K562 (cell line): Measurements from ENCODE around the gene EXO5. TPM values are rescaled to one million over a fixed set of nuclear protein-coding genes. Genes with fewer than 3 reads are reported as not detected.
A peak's percentile ranks its signal among the peaks of the same experiment; 100 is the strongest.

Source experiments
- ATF1 ChIP-seq, 2 experiments: fragments of 450-650 bp in 1 of 2; IDR thresholded peaks; 2 replicates each; pipeline ENCODE4 v1.6.1; 2016; ENCODE audit warnings: missing compliant biosample characterization in 1 of 2, missing genetic modification characterization in 1 of 2
- ATF7 ChIP-seq: fragments of 450-650 bp; IDR thresholded peaks from 2 replicates; pipeline ENCODE4 v1.7.1; 2014; ENCODE audit warnings: mild to moderate bottlenecking, moderate library complexity
- HDGF ChIP-seq: fragments of 450-650 bp; IDR thresholded peaks from 2 replicates; pipeline ENCODE4 v1.6.1; 2016
- IRF2 ChIP-seq: sonication (generic); formaldehyde crosslinking; IDR thresholded peaks from 2 replicates; pipeline ENCODE4 v1.8.1; 2022; ENCODE audit warnings: mild to moderate bottlenecking, missing genetic modification reagents
- KDM5B ChIP-seq: fragments of 200-600 bp; sonication (generic); IDR thresholded peaks from 2 replicates; pipeline ENCODE4 v1.6.1; 2012; ENCODE audit warnings: low read depth, mild to moderate bottlenecking, moderate library complexity, low read length, control low read depth, inconsistent platforms; ENCODE audit not compliant: insufficient replicate concordance
- MCM7 ChIP-seq, 2 experiments: fragments of 450-650 bp; IDR thresholded peaks; 2 replicates each; pipeline ENCODE4 v1.6.1; 2016 to 2018
- MXI1 ChIP-seq: IDR thresholded peaks from 2 replicates; pipeline ENCODE4 v1.6.1; 2011; ENCODE audit warnings: low read depth, mild to moderate bottlenecking, improper control_type of control experiment, low read length
- NR2C2 ChIP-seq, 2 experiments: fragments of 200-800 bp in 1 of 2; sonication (Bioruptor generic) in 1 of 2; sonication (generic) in 1 of 2; formaldehyde crosslinking in 1 of 2; IDR thresholded peaks; 2 replicates each; pipeline versions ENCODE4 v1.6.1 to v1.8.0; 2016 to 2022; ENCODE audit warnings: mild to moderate bottlenecking in 1 of 2, missing compliant biosample characterization in 1 of 2, missing genetic modification characterization in 1 of 2, missing genetic modification reagents in 1 of 2
- PHB2 ChIP-seq: fragments of 450-650 bp; IDR thresholded peaks from 2 replicates; pipeline ENCODE4 v1.6.1; 2017; ENCODE audit warnings: low read depth
- POLR2A ChIP-seq: fragments of 450-650 bp; conservative IDR thresholded peaks from 2 replicates; pipeline ENCODE4 v1.6.1; 2016
- PPARD ChIP-seq: fragments of 250-450 bp; sonication (Bioruptor Pico); IDR thresholded peaks from 2 replicates; pipeline ENCODE4 v1.8.0; 2022; ENCODE audit warnings: inconsistent platforms, mild to moderate bottlenecking, moderate library complexity
- PTTG1 ChIP-seq: fragments of 450-650 bp; IDR thresholded peaks from 2 replicates; pipeline ENCODE4 v1.6.1; 2016; ENCODE audit warnings: low read depth, mild to moderate bottlenecking, missing genetic modification characterization, missing compliant biosample characterization
- RBM15 ChIP-seq: fragments of 200-400 bp; formaldehyde crosslinking; IDR thresholded peaks from 2 replicates; pipeline ENCODE4 v1.6.1; 2018; ENCODE audit warnings: mild to moderate bottlenecking, low read length, moderate library complexity; ENCODE audit not compliant: insufficient read depth
- ZBED1 ChIP-seq: IDR thresholded peaks from 2 replicates; pipeline ENCODE4 v1.6.1; 2014
- ZEB2 ChIP-seq: fragments of 450-650 bp; IDR thresholded peaks from 2 replicates; pipeline ENCODE4 v1.6.1; 2016
- ZFX ChIP-seq: sonication (generic); formaldehyde crosslinking; IDR thresholded peaks from 2 replicates; pipeline ENCODE4 v1.8.0; 2022; ENCODE audit warnings: mild to moderate bottlenecking, missing genetic modification reagents, moderate library complexity
- ZNF24 ChIP-seq: fragments of 450-650 bp; IDR thresholded peaks from 2 replicates; pipeline ENCODE4 v1.6.1; 2016
- ZNF311 ChIP-seq: fragments of 250-450 bp; sonication (Bioruptor Pico); IDR thresholded peaks from 2 replicates; pipeline ENCODE4 v1.4.0; 2020; ENCODE audit warnings: mild to moderate bottlenecking, moderate library complexity
- polyA plus RNA-seq, 8 experiments: library from polyadenylated mRNA; depleted of rRNA in 4 of 8; stranded (reverse) in 5 of 8; unstranded in 3 of 8; fragments of >200 nt; fragmentation: Nextera tagmentation in 2 of 8; fragmentation: Illumina TruSeq in 1 of 8; extraction: Ambion mirVana in 2 of 8; extraction: Trizol in 1 of 8; gene quantifications; 2 replicates each; pipeline versions ENCODE4 v1.2.1 to v1.2.3, GENCODE V29; 2011 to 2014; ENCODE audit warnings: inconsistent platforms in 1 of 8, missing spikeins in 1 of 8
- total RNA-seq, 7 experiments: library from RNA; depleted of rRNA in 6 of 7; stranded (reverse); fragments of >200 nt in 6 of 7; fragmentation: Illumina TruSeq in 2 of 7; extraction: Trizol in 2 of 7; gene quantifications; 2 replicates each; pipeline versions ENCODE4 v1.2.1 to v1.2.3, GENCODE V29; 2011 to 2021; ENCODE audit warnings: low replicate concordance in 1 of 7
- TF ChIP-seq, protein P1 (sequence below): sonication (generic); formaldehyde crosslinking; IDR thresholded peaks from 2 replicates; pipeline ENCODE4 v1.8.1; 2023; ENCODE audit warnings: mild to moderate bottlenecking, missing genetic modification reagents
- TF ChIP-seq, protein P2 (sequence below): fragments of 250-450 bp; sonication (Bioruptor Pico); IDR thresholded peaks from 2 replicates; pipeline ENCODE4 v1.5.0; 2021; ENCODE audit warnings: mild to moderate bottlenecking, moderate library complexity
- TF ChIP-seq, protein P3 (sequence below): fragments of 450-650 bp; IDR thresholded peaks from 2 replicates; pipeline ENCODE4 v1.7.1; 2018; ENCODE audit warnings: mild to moderate bottlenecking, low read depth; ENCODE audit not compliant: partially characterized antibody

Gene EXO5
- total and polyA plus RNA-seq, 9 of the 15 experiments (the other 6 are each of a cell fraction or from before 2014, with no cell fraction given): 1.1 to 4.3 (median 2.8) TPM

DNA sequence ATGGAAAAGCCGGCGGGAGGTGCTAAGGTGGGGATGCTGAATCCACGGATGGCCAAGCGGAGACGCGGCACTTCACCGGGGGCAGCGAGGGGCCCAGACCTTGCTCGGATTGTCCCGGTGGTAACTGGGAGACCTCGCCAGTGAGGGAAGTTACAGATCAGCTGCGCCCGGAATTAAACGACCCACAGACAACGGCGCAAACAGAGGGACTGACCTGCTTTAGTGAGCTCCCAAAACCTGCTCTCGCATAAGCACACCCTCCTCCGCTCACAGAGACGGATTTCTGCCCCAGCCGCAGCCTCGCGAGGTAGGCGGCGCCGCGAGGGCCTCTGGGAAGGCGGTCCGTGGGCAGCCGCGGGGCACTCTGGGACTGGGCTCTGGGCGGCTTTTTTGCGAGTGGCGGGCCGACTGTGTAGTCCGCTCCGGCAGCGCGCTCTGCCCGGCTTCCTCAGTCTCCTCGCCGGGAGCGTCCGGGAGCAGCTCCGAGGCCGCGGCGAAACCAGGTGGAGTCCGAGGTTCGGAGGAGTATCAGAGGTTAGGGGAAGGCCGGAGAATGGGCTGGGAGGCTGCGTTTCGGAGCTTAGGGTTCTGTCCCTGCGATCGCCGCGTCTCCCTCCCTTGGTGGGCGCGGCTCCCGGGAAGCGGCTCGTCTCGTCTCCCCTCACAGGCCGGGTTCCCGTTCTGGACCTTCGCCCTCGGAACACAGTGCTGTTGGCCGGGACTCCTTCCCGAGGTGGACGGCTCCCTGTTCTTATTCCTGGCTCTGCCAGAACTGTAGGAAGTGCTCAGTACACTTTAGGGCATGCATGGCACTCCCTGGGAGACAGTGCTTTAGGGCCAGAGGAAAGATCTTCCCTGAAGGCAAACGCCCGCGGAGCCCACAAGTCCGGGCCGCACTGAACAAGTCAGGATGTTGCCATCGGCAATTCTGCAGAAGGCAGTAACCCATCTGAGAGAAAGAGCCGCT is at the start of gene EXO5 (continued):
- TF ChIP-seq, protein P1, sequence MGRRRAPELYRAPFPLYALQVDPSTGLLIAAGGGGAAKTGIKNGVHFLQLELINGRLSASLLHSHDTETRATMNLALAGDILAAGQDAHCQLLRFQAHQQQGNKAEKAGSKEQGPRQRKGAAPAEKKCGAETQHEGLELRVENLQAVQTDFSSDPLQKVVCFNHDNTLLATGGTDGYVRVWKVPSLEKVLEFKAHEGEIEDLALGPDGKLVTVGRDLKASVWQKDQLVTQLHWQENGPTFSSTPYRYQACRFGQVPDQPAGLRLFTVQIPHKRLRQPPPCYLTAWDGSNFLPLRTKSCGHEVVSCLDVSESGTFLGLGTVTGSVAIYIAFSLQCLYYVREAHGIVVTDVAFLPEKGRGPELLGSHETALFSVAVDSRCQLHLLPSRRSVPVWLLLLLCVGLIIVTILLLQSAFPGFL: no peak
- no peak for TF ChIP-seq MXI1
- no peak for TF ChIP-seq ZNF311
- TF ChIP-seq ZFX (CRISPR knock-in tag): peak; percentile 57
- peak; percentile 61; the same call in 1 of the 2 replicates for TF ChIP-seq POLR2A
- TF ChIP-seq NR2C2 (CRISPR knock-in tag; IDR thresholded peaks at IDR 0.05): no peak
- TF ChIP-seq NR2C2 (tag; IDR thresholded peaks at IDR 0.05): no peak
- TF ChIP-seq ZNF24: no peak
- no peak for TF ChIP-seq PPARD (CRISPR knock-in tag)
- no peak for TF ChIP-seq ZBED1
- TF ChIP-seq HDGF: no peak
- TF ChIP-seq PTTG1: no peak
- TF ChIP-seq, protein P2, sequence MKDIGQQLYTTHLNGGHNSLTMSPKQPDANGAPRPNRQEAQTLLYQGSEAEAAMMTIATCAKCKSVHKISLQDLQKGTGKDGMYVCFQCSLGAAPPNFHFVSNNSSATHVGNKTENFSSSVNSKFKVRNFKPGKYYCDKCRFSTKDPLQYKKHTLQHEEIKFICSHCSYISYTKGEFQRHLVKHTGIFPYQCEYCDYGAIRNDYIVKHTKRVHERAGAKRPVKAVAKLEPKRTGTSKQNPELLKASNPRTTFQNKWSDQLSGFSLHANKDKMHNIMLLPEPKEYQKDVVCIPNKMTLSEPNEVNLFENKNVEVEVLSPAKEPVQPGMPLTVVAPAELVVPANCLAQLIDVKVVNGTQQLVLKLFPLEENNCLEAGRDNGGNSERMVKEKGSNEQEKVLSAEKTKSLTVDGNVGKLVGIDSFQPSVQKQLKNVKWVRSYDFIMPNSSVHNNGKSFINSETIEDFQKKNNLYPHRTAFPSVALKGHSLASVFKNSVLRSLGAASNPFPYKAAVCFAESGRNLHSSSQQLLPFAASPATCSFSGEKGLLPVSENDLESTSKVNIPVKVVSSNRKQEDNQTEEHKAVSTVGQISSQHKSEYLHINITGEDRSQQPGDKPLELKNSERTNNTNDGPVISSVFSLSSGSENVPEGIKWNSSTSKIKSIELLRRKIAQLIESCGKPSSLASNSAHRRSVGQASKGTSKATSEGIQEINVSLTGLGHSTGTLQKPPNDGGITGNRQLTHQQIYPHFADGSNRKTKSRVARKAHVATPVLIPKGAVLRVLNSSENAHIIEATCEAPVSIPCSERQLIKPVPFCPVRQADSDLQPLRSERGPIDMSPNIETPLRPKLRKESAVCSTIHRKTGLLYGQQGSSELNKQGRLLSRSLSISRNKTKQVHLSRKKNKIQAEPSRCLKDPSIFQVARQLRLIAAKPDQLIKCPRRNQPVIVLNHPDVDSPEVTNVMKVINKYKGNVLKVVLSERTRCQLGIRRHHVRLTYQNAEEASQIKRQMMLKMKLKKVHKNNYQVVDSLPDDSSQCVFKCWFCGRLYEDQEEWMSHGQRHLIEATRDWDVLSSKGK (CRISPR knock-in tag): no peak
- no peak for TF ChIP-seq MCM7 (IDR thresholded peaks at IDR 0.05)
- 0 out of 2 replicates have a peak, but pooled peaks have one; percentile 37 for TF ChIP-seq IRF2 (CRISPR knock-in tag)
- TF ChIP-seq PHB2: no peak
- no peak for TF ChIP-seq ATF7
- TF ChIP-seq, protein P3, sequence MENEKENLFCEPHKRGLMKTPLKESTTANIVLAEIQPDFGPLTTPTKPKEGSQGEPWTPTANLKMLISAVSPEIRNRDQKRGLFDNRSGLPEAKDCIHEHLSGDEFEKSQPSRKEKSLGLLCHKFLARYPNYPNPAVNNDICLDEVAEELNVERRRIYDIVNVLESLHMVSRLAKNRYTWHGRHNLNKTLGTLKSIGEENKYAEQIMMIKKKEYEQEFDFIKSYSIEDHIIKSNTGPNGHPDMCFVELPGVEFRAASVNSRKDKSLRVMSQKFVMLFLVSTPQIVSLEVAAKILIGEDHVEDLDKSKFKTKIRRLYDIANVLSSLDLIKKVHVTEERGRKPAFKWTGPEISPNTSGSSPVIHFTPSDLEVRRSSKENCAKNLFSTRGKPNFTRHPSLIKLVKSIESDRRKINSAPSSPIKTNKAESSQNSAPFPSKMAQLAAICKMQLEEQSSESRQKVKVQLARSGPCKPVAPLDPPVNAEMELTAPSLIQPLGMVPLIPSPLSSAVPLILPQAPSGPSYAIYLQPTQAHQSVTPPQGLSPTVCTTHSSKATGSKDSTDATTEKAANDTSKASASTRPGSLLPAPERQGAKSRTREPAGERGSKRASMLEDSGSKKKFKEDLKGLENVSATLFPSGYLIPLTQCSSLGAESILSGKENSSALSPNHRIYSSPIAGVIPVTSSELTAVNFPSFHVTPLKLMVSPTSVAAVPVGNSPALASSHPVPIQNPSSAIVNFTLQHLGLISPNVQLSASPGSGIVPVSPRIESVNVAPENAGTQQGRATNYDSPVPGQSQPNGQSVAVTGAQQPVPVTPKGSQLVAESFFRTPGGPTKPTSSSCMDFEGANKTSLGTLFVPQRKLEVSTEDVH: no peak
- TF ChIP-seq RBM15: no peak
- TF ChIP-seq ZEB2: no peak
- no peak for TF ChIP-seq ATF1 (CRISPR knock-in tag; IDR thresholded peaks at IDR 0.05)
- TF ChIP-seq ATF1 (tag; IDR thresholded peaks at IDR 0.05): no peak
- no peak for TF ChIP-seq KDM5B
